HepG2 (cell line): ENCODE measurements around the gene GLRX2.

Experiments used
- CBX5 ChIP-seq: sonication (generic); formaldehyde crosslinking; IDR thresholded peaks from 2 replicates; pipeline ENCODE4 v1.4.0; 2020; ENCODE audit warnings: missing genetic modification reagents, borderline replicate concordance
- EHMT2 ChIP-seq: fragments of 200-600 bp; sonication (generic); IDR thresholded peaks from 2 replicates; pipeline ENCODE4 v1.7.0; 2017; ENCODE audit warnings: antibody characterized with exemption, low read depth, low read length, borderline replicate concordance
- EZH2 ChIP-seq: conservative IDR thresholded peaks from 2 replicates; pipeline ENCODE4 v1.6.1; 2012; ENCODE audit warnings: mild to moderate bottlenecking, low read depth, low read length, moderate library complexity
- HNF4G ChIP-seq, 2 experiments: sonication (generic) in 1 of 2; formaldehyde crosslinking in 1 of 2; IDR thresholded peaks; 2 replicates each; pipeline versions ENCODE4 v1.4.0 to v1.6.1; 2011 to 2020; ENCODE audit warnings: borderline replicate concordance in 2 of 2, low read depth in 2 of 2, mild to moderate bottlenecking in 2 of 2, low read length in 1 of 2, missing genetic modification reagents in 1 of 2, moderate library complexity in 1 of 2
- POLR2AphosphoS2 ChIP-seq: IDR thresholded peaks from 2 replicates; pipeline ENCODE4 v1.6.1; 2011; ENCODE audit warnings: low read depth, low read length, improper control_type of control experiment
- POLR2AphosphoS5 ChIP-seq: IDR thresholded peaks from 2 replicates; pipeline ENCODE4 v1.6.1; 2012; ENCODE audit warnings: low read depth, low read length
- RBM39 ChIP-seq: fragments of 200-400 bp; formaldehyde crosslinking; IDR thresholded peaks from one replicate; pipeline ENCODE4 v1.6.1; 2018; ENCODE audit warnings: antibody characterized with exemption, mild to moderate bottlenecking, low read depth, low read length; ENCODE audit not compliant: poor library complexity, severe bottlenecking
- ZFP36 ChIP-seq: fragments of 150-350 bp; IDR thresholded peaks from 2 replicates; pipeline ENCODE4 v1.6.1; 2018; ENCODE audit warnings: borderline replicate concordance, low read length, low read depth; ENCODE audit not compliant: partially characterized antibody
- ZFX ChIP-seq: sonication (generic); formaldehyde crosslinking; IDR thresholded peaks from 2 replicates; pipeline ENCODE4 v1.4.0; 2020; ENCODE audit warnings: mild to moderate bottlenecking, low read depth, missing genetic modification reagents, moderate library complexity
- ZNF101 ChIP-seq: sonication (generic); formaldehyde crosslinking; IDR thresholded peaks from 2 replicates; pipeline ENCODE4 v1.4.0; 2020; ENCODE audit warnings: mild to moderate bottlenecking, low read depth, missing genetic modification reagents, borderline replicate concordance
- TF ChIP-seq, protein P1 (sequence below): sonication (generic); formaldehyde crosslinking; IDR thresholded peaks from 2 replicates; pipeline ENCODE4 v1.8.1; 2022; ENCODE audit warnings: mild to moderate bottlenecking, missing genetic modification reagents
- TF ChIP-seq, protein P2 (sequence below): sonication (generic); formaldehyde crosslinking; IDR thresholded peaks from 2 replicates; pipeline ENCODE4 v1.4.0; 2020; ENCODE audit warnings: missing genetic modification reagents

- TF ChIP-seq CBX5 (CRISPR knock-in tag) (no peak), ZFP36 (no peak), POLR2AphosphoS5 (no peak), HNF4G (IDR thresholded peaks at IDR 0.05; ENCODE audit: borderline replicate concordance, low read depth, low read length) (no peak), HNF4G (CRISPR knock-in tag; IDR thresholded peaks at IDR 0.05; ENCODE audit: borderline replicate concordance, low read depth) (no peak), ZNF101 (no peak), RBM39 (no peak), POLR2AphosphoS2 (no peak), EHMT2 (no peak), EZH2 (no peak), ZFX (no peak)
- TF ChIP-seq, protein P1, sequence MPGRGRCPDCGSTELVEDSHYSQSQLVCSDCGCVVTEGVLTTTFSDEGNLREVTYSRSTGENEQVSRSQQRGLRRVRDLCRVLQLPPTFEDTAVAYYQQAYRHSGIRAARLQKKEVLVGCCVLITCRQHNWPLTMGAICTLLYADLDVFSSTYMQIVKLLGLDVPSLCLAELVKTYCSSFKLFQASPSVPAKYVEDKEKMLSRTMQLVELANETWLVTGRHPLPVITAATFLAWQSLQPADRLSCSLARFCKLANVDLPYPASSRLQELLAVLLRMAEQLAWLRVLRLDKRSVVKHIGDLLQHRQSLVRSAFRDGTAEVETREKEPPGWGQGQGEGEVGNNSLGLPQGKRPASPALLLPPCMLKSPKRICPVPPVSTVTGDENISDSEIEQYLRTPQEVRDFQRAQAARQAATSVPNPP: no peak
- TF ChIP-seq, protein P2, sequence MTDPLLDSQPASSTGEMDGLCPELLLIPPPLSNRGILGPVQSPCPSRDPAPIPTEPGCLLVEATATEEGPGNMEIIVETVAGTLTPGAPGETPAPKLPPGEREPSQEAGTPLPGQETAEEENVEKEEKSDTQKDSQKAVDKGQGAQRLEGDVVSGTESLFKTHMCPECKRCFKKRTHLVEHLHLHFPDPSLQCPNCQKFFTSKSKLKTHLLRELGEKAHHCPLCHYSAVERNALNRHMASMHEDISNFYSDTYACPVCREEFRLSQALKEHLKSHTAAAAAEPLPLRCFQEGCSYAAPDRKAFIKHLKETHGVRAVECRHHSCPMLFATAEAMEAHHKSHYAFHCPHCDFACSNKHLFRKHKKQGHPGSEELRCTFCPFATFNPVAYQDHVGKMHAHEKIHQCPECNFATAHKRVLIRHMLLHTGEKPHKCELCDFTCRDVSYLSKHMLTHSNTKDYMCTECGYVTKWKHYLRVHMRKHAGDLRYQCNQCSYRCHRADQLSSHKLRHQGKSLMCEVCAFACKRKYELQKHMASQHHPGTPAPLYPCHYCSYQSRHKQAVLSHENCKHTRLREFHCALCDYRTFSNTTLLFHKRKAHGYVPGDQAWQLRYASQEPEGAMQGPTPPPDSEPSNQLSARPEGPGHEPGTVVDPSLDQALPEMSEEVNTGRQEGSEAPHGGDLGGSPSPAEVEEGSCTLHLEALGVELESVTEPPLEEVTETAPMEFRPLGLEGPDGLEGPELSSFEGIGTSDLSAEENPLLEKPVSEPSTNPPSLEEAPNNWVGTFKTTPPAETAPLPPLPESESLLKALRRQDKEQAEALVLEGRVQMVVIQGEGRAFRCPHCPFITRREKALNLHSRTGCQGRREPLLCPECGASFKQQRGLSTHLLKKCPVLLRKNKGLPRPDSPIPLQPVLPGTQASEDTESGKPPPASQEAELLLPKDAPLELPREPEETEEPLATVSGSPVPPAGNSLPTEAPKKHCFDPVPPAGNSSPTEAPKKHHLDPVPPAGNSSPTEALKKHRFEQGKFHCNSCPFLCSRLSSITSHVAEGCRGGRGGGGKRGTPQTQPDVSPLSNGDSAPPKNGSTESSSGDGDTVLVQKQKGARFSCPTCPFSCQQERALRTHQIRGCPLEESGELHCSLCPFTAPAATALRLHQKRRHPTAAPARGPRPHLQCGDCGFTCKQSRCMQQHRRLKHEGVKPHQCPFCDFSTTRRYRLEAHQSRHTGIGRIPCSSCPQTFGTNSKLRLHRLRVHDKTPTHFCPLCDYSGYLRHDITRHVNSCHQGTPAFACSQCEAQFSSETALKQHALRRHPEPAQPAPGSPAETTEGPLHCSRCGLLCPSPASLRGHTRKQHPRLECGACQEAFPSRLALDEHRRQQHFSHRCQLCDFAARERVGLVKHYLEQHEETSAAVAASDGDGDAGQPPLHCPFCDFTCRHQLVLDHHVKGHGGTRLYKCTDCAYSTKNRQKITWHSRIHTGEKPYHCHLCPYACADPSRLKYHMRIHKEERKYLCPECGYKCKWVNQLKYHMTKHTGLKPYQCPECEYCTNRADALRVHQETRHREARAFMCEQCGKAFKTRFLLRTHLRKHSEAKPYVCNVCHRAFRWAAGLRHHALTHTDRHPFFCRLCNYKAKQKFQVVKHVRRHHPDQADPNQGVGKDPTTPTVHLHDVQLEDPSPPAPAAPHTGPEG: no peak
Observed at GRCh38 chr1:193079187-193079586, 26.0 kb downstream of the GLRX2 start.
